CD14-positive monocyte (primary cell): ENCODE results near the gene NAT14. TPM values are rescaled to one million over a fixed set of nuclear protein-coding genes. Genes with fewer than 3 reads are reported as not detected.

Experiments used
- DNase-seq, 3 donors: peaks; one replicate each; pipeline ENCODE4 v3.0.0-alpha.2; 2011 to 2022
- H2AFZ ChIP-seq: 2 replicates; pipeline ENCODE4 v1.6.0; 2012; ENCODE audit warnings: mild to moderate bottlenecking, low read depth, low read length, inconsistent platforms; ENCODE audit not compliant: insufficient read depth, poor library complexity, severe bottlenecking
- H3K27ac ChIP-seq, 2 donors: 1 replicate in 1 of 2; 2 replicates in 1 of 2; pipeline ENCODE4 v1.5.1; 2012 to 2013; ENCODE audit warnings: low read length in 2 of 2, control low read depth in 1 of 2, inconsistent platforms in 1 of 2, low read depth in 1 of 2, mild to moderate bottlenecking in 1 of 2
- H3K27me3 ChIP-seq, 2 donors: one replicate each; pipeline versions ENCODE4 v1.6.0 to v1.6.1; 2011 to 2013; ENCODE audit warnings: low read length in 2 of 2; ENCODE audit not compliant: control insufficient read depth in 2 of 2, insufficient read depth in 2 of 2
- H3K36me3 ChIP-seq, 2 donors: replicated peaks in 1 of 2; 1 replicate in 1 of 2; 2 replicates in 1 of 2; pipeline versions ENCODE4 v1.5.1 to v1.6.1; 2012 to 2013; ENCODE audit warnings: low read length in 2 of 2, control low read depth in 1 of 2, inconsistent platforms in 1 of 2, mild to moderate bottlenecking in 1 of 2; ENCODE audit not compliant: insufficient read depth in 2 of 2, control insufficient read depth in 1 of 2
- H3K4me1 ChIP-seq, 2 donors: 1 replicate in 1 of 2; 2 replicates in 1 of 2; pipeline versions ENCODE4 v1.5.1 to v1.6.1; 2012 to 2013; ENCODE audit warnings: low read length in 2 of 2, control low read depth in 1 of 2, inconsistent platforms in 1 of 2, mild to moderate bottlenecking in 1 of 2, moderate library complexity in 1 of 2; ENCODE audit not compliant: insufficient read depth in 2 of 2, control insufficient read depth in 1 of 2
- H3K4me2 ChIP-seq: replicated peaks from 2 replicates; pipeline ENCODE3; 2012; ENCODE audit warnings: low read length, moderate library complexity, mild to moderate bottlenecking; ENCODE audit not compliant: poor library complexity, severe bottlenecking; ENCODE audit errors: extremely low read depth
- H3K4me3 ChIP-seq, 3 experiments: fragments of 200-600 bp in 1 of 3; sonication (generic) in 1 of 3; replicated peaks in 1 of 3; 1 replicate in 2 of 3; 2 replicates in 1 of 3; pipeline ENCODE4 v1.5.1; 2011 to 2013; ENCODE audit warnings: low read length in 3 of 3, mild to moderate bottlenecking in 3 of 3, control low read depth in 2 of 3, low read depth in 2 of 3, inconsistent platforms in 1 of 3, moderate library complexity in 1 of 3
- H3K79me2 ChIP-seq: 2 replicates; pipeline ENCODE4 v1.6.0; 2012; ENCODE audit warnings: mild to moderate bottlenecking, control low read depth, inconsistent platforms, low read length, moderate library complexity; ENCODE audit not compliant: insufficient read depth
- H3K9ac ChIP-seq: 2 replicates; pipeline ENCODE4 v1.6.0; 2017; ENCODE audit warnings: low read length, mild to moderate bottlenecking; ENCODE audit not compliant: insufficient read depth, poor library complexity, severe bottlenecking
- H3K9me3 ChIP-seq, 2 donors: replicated peaks in 1 of 2; 1 replicate in 1 of 2; 2 replicates in 1 of 2; pipeline versions ENCODE4 v1.5.1 to v1.6.1; 2012 to 2013; ENCODE audit warnings: low read length in 2 of 2, control low read depth in 1 of 2; ENCODE audit not compliant: control insufficient read depth in 1 of 2, insufficient read depth in 1 of 2
- H4K20me1 ChIP-seq: 2 replicates; pipeline ENCODE4 v1.6.0; 2012; ENCODE audit warnings: mild to moderate bottlenecking, low read length, control low read depth, moderate library complexity; ENCODE audit not compliant: insufficient read depth
- H3K27ac Mint-ChIP-seq, 7 donors: one replicate each; pipeline ENCODE4 v1.8.0; 2020; ENCODE audit warnings: mild to moderate bottlenecking in 7 of 7, mixed read lengths in 7 of 7, moderate library complexity in 6 of 7, inconsistent platforms in 2 of 7
- H3K27me3 Mint-ChIP-seq, 3 donors: one replicate each; pipeline ENCODE4 v1.8.0; 2021 to 2022; ENCODE audit warnings: low read depth in 3 of 3, mild to moderate bottlenecking in 3 of 3, mixed read lengths in 3 of 3, moderate library complexity in 3 of 3, inconsistent platforms in 1 of 3
- H3K36me3 Mint-ChIP-seq, 2 donors: one replicate each; pipeline ENCODE4 v1.8.0; 2020; ENCODE audit warnings: mixed read lengths in 2 of 2, inconsistent platforms in 1 of 2, mild to moderate bottlenecking in 1 of 2
- H3K4me1 Mint-ChIP-seq: one replicate; pipeline ENCODE4 v1.8.0; 2020; ENCODE audit warnings: mild to moderate bottlenecking, mixed read lengths
- H3K4me3 Mint-ChIP-seq, 2 donors: one replicate each; pipeline ENCODE4 v1.8.0; 2020; ENCODE audit warnings: mild to moderate bottlenecking in 2 of 2, mixed read lengths in 2 of 2, moderate library complexity in 1 of 2
- H3K9me3 Mint-ChIP-seq, 7 donors: one replicate each; pipeline ENCODE4 v1.8.0; 2020 to 2022; ENCODE audit warnings: mixed read lengths in 7 of 7, mild to moderate bottlenecking in 6 of 7, moderate library complexity in 6 of 7, inconsistent platforms in 2 of 7
- WGBS: methylation state at CpG from one replicate; pipeline ENCODE4 v1.1.5; 2013; ENCODE audit warnings: missing lambda C conversion rate; ENCODE audit not compliant: insufficient coverage; 5-methylcytosine and 5-hydroxymethylcytosine counted together
- intact Hi-C, 2 donors: fragments of 100-400 bp; cut with micrococcal nuclease; formaldehyde crosslinking; loops; one replicate each; pipeline versions ENCODE4 v1.15.0 to v1.15.1; 2023
- polyA plus RNA-seq, 3 donors: library from polyadenylated mRNA; depleted of rRNA in 1 of 3; unstranded in 2 of 3; stranded (reverse) in 1 of 3; fragments of 300-500 nt in 2 of 3; fragments of >200 nt in 1 of 3; fragmentation: Illumina TruSeq in 2 of 3; gene quantifications; 1 replicate in 2 of 3; 2 replicates in 1 of 3; pipeline ENCODE4 v1.2.3, GENCODE V29; 2012 to 2021
- TF ChIP-seq, protein P1 (sequence below): fragments of 200-600 bp; IDR thresholded peaks from one replicate; pipeline ENCODE4 v1.8.0; 2022; ENCODE audit warnings: antibody characterized with exemption, mild to moderate bottlenecking

NAT14 gene
- polyA plus RNA-seq, 3 donors = 1.5 to 2.2 (median 1.9) TPM

DNA sequence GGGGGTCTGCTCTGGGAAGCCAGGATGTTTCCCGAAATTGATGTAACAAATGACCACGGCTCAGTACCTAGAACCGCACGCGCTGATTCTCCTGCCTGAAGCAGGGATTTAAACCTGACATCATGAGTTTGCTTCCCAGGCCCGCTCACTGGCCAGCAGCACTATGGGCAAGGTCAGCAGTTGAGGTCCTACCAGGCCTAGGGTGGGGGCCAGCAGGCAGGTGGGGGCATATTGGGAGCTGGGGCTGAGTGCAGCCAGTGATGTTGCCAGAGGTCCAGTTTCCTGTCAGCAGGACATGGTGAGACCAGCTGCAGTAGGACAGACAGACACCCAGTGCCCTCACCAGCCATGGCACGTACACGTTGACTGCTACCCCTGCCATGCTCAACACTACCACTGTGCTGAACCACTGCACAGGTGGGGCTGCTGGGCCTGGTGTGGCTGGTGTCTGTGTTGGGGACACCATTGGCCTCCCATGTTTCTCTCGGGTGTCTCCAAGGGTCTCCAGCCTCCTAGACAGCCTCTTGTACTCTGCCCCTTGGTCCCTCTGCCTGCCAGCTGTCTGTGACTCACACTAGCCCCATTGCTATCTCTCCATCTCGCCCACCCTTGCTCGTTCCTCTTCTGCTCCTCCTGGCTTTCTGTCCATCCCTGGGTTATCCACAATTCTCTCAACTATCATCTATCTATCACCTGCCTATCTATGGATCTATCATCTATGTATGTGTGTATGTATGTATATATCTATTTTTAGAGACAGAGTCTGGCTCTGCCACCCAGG, 19.3 kb upstream of the NAT14 start:
- Histone ChIP-seq H3K4me3 (no peak overlapping the region), H3K27ac (no peak overlapping the region), H3K4me1 (peaks cover 13 to 19% of the 10 kb centered on the region in 2 donors), H3K36me3 (no peaks in the 10 kb centered on the region), H4K20me1 (no peaks in the 10 kb centered on the region), H3K9me3 (no peaks in the 10 kb centered on the region), H3K27me3 (no peaks in the 10 kb centered on the region), H3K4me2 (no peak overlapping the region), H3K9ac (no peak overlapping the region), H3K79me2 (no peaks in the 10 kb centered on the region), H2AFZ (no peak overlapping the region)
- intact Hi-C loops = loop anchor here (5.0 kb wide), 1 partner anchor 37 kb away; no protein-coding TSS in a partner anchor
- WGBS = 91% methylated on average over 6 of the region's 11 CpGs
- Mint-ChIP-seq H3K27me3 (peaks cover 5 to 10% (median 5%) of the 10 kb centered on the region in 3 donors), H3K27ac (peak overlapping the region in 1 of 7 donors; percentile 1), H3K36me3 (no peaks in the 10 kb centered on the region), H3K4me3 (no peak overlapping the region), H3K4me1 (peaks cover 11% of the 10 kb centered on the region), H3K9me3 (no peaks in the 10 kb centered on the region)
- DNase-seq = no peak
- TF ChIP-seq, protein P1, sequence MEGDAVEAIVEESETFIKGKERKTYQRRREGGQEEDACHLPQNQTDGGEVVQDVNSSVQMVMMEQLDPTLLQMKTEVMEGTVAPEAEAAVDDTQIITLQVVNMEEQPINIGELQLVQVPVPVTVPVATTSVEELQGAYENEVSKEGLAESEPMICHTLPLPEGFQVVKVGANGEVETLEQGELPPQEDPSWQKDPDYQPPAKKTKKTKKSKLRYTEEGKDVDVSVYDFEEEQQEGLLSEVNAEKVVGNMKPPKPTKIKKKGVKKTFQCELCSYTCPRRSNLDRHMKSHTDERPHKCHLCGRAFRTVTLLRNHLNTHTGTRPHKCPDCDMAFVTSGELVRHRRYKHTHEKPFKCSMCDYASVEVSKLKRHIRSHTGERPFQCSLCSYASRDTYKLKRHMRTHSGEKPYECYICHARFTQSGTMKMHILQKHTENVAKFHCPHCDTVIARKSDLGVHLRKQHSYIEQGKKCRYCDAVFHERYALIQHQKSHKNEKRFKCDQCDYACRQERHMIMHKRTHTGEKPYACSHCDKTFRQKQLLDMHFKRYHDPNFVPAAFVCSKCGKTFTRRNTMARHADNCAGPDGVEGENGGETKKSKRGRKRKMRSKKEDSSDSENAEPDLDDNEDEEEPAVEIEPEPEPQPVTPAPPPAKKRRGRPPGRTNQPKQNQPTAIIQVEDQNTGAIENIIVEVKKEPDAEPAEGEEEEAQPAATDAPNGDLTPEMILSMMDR = no peak

DNA sequence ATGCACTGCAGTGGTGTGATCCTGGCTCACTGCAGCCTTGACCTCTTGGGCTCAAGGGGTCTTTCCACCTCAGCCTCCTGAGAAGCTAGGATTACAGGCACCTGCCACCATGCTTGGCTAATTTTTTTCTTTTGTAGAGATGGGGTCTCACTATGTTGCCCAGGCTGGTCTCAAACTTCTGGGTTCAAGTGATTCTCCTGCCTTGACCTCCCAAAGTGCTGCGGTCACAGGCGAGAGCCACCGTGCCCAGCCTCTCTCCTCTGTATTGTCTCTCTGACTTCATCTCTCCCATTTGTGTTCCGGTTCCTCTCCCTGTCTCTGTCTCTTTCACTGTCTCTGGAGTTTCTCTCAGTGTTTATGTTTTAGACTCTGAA, 18.8 kb upstream of the NAT14 start:
- H3K27ac ChIP-seq = no peak overlapping the region
- no peaks in the 10 kb centered on the region for H3K36me3 ChIP-seq
- H3K4me2 ChIP-seq = no peak overlapping the region
- no peaks in the 10 kb centered on the region for H3K9me3 ChIP-seq
- Mint-ChIP-seq H3K4me3 (no peak overlapping the region), H3K4me1 (peaks cover 8% of the 10 kb centered on the region), H3K36me3 (no peaks in the 10 kb centered on the region), H3K27me3 (peaks cover 5 to 11% (median 7%) of the 10 kb centered on the region in 3 donors), H3K9me3 (peaks cover 0 to 2% (median 0%) of the 10 kb centered on the region in 7 donors), H3K27ac (no peak overlapping the region)
- H3K4me1 ChIP-seq = peaks cover 7 to 13% of the 10 kb centered on the region in 2 donors
- H3K79me2 ChIP-seq = no peaks in the 10 kb centered on the region
- TF ChIP-seq, protein P1 = no peak
- no peak overlapping the region for H3K9ac ChIP-seq
- no peak overlapping the region for H3K4me3 ChIP-seq
- no peak for DNase-seq
- H3K27me3 ChIP-seq = no peaks in the 10 kb centered on the region
- intact Hi-C loops = loop anchor here (5.0 kb wide), 1 partner anchor 36 kb away; no protein-coding TSS in a partner anchor
- H4K20me1 ChIP-seq = no peaks in the 10 kb centered on the region
- no peak overlapping the region for H2AFZ ChIP-seq
- 96% methylated on average over 3 of the region's 4 CpGs for WGBS
